ENCODE results near the gene AP2A2. TPM values are rescaled to one million over a fixed set of nuclear protein-coding genes. Genes with fewer than 3 reads are reported as not detected.

The AP2A2 gene
- total and polyA plus RNA-seq, 5 donors from 2014 or later: 6.2 to 85.9 (median 7.5) TPM

- no peaks in the 10 kb centered on the region for H3K4me1 Mint-ChIP-seq
- no peak overlapping the region for H3K4me3 ChIP-seq (ENCODE audit: low read depth, low read length)
- H3K4me3 Mint-ChIP-seq: no peak overlapping the region
- no peaks in the 10 kb centered on the region for H3K36me3 Mint-ChIP-seq
- H3K36me3 ChIP-seq (ENCODE audit: control insufficient read depth, insufficient read depth, low read length): no peaks in the 10 kb centered on the region
- no peaks in the 10 kb centered on the region for H3K27me3 Mint-ChIP-seq
- no peaks in the 10 kb centered on the region for H3K9me3 Mint-ChIP-seq
- no peak for DNase-seq
- H3K27me3 ChIP-seq (ENCODE audit: control insufficient read depth, insufficient read depth, low read length): no peaks in the 10 kb centered on the region
- H3K27ac Mint-ChIP-seq: peak overlapping the region in 1 of 3 donors; percentile 77
- H3K9me3 ChIP-seq (ENCODE audit: control insufficient read depth in 2 of 2, low read length in 2 of 2): no peaks in the 10 kb centered on the region
- H3K27ac ChIP-seq (ENCODE audit: insufficient read depth, low read length, poor library complexity, severe bottlenecking): no peak overlapping the region
- ATAC-seq (ENCODE audit: low read depth in 2 of 2): no peak
- no peaks in the 10 kb centered on the region for H3K4me1 ChIP-seq (ENCODE audit: control insufficient read depth, insufficient read depth, low read length, poor library complexity, severe bottlenecking)
Observed at GRCh38 chr11:1038921-1039320, 113.3 kb downstream of the AP2A2 start.

- H3K27me3 Mint-ChIP-seq: no peaks in the 10 kb centered on the region
- H3K36me3 ChIP-seq (ENCODE audit: control insufficient read depth, insufficient read depth, low read length): no peaks in the 10 kb centered on the region
- H3K9me3 Mint-ChIP-seq: no peaks in the 10 kb centered on the region
- no peak overlapping the region for H3K27ac ChIP-seq (ENCODE audit: insufficient read depth, low read length, poor library complexity, severe bottlenecking)
- no peaks in the 10 kb centered on the region for H3K27me3 ChIP-seq (ENCODE audit: control insufficient read depth, insufficient read depth, low read length)
- no peaks in the 10 kb centered on the region for H3K36me3 Mint-ChIP-seq
- DNase-seq (no peak), ATAC-seq (ENCODE audit: low read depth in 2 of 2) (no peak)
- H3K4me3 Mint-ChIP-seq: no peak overlapping the region
- no peaks in the 10 kb centered on the region for H3K9me3 ChIP-seq (ENCODE audit: control insufficient read depth in 2 of 2, low read length in 2 of 2)
- no peak overlapping the region for H3K4me3 ChIP-seq (ENCODE audit: low read depth, low read length)
- H3K4me1 Mint-ChIP-seq: no peaks in the 10 kb centered on the region
- no peaks in the 10 kb centered on the region for H3K4me1 ChIP-seq (ENCODE audit: control insufficient read depth, insufficient read depth, low read length, poor library complexity, severe bottlenecking)
- H3K27ac Mint-ChIP-seq: no peak overlapping the region
Observed at GRCh38 chr11:1039481-1040427, 114.1 kb downstream of the AP2A2 start.

DNA sequence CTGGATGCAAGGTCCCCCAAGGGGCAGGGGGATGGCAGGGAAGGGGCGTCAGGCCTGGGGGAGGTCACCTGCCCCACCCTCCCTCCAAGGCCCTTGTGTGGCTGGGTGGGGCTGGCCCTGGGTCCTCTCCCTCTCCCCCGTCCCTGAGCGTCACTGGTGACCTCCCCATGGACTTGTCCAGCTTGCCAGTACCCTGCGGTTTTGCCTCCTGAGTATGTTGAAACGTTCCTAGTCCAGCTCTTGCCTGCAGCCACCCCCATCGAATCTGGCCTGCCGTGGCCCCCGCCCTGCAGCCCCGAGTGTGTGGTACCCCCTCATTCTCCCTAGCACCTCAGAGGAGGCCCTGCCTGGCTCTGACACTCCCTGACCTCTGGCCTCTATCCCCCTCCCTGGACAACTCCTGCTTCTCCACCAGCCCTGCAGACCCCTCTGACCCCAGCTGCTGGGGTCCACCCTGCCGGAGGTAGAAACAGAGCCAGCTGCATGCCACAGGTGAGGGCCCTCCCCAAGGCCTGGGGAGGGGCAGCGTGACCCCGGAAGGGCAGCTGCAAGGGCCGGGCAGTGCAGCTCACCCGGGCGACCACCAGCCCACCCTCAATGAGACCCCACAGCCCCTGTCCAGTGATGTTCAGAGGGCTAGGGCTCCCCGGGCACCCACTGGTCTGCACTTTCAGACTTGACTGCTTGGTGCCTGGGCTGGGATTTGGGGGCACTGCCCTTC lies 114.9 kb downstream of the AP2A2 start:
- H3K4me1 ChIP-seq (ENCODE audit: control insufficient read depth, insufficient read depth, low read length, poor library complexity, severe bottlenecking): no peaks in the 10 kb centered on the region
- ATAC-seq (ENCODE audit: low read depth in 2 of 2) (no peak), DNase-seq (no peak)
- H3K27ac Mint-ChIP-seq: no peak overlapping the region
- no peaks in the 10 kb centered on the region for H3K27me3 ChIP-seq (ENCODE audit: control insufficient read depth, insufficient read depth, low read length)
- H3K36me3 Mint-ChIP-seq: no peaks in the 10 kb centered on the region
- no peak overlapping the region for H3K27ac ChIP-seq (ENCODE audit: insufficient read depth, low read length, poor library complexity, severe bottlenecking)
- H3K9me3 ChIP-seq (ENCODE audit: control insufficient read depth in 2 of 2, low read length in 2 of 2): no peaks in the 10 kb centered on the region
- no peaks in the 10 kb centered on the region for H3K9me3 Mint-ChIP-seq
- no peaks in the 10 kb centered on the region for H3K4me1 Mint-ChIP-seq
- peak overlapping the region in 1 of 4 donors; percentile 51 for H3K4me3 Mint-ChIP-seq
- no peaks in the 10 kb centered on the region for H3K27me3 Mint-ChIP-seq
- no peaks in the 10 kb centered on the region for H3K36me3 ChIP-seq (ENCODE audit: control insufficient read depth, insufficient read depth, low read length)
- no peak overlapping the region for H3K4me3 ChIP-seq (ENCODE audit: low read depth, low read length)

DNA sequence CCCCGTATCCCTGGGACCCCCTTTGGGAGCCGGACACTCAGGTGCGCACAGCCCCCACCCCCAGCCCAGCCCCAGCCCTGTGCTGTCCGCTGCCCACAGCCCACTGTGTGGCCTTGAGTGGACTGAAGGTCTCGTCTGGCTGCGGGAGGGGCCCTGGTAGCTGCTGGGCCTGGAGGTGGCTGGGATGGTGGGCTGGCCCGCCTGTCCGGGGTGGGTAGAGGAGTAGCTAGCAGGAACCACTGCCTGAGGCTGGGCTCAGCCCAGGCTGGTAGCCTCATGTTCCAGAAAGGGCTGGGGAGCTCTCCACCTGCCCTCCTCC lies 115.4 kb downstream of the AP2A2 start:
- H3K9me3 Mint-ChIP-seq: no peaks in the 10 kb centered on the region
- no peaks in the 10 kb centered on the region for H3K4me1 ChIP-seq (ENCODE audit: control insufficient read depth, insufficient read depth, low read length, poor library complexity, severe bottlenecking)
- no peak for ATAC-seq (ENCODE audit: low read depth in 2 of 2)
- H3K4me3 Mint-ChIP-seq: no peak overlapping the region
- no peaks in the 10 kb centered on the region for H3K27me3 ChIP-seq (ENCODE audit: control insufficient read depth, insufficient read depth, low read length)
- H3K27ac Mint-ChIP-seq: no peak overlapping the region
- no peaks in the 10 kb centered on the region for H3K9me3 ChIP-seq (ENCODE audit: control insufficient read depth in 2 of 2, low read length in 2 of 2)
- DNase-seq: no peak
- H3K27ac ChIP-seq (ENCODE audit: insufficient read depth, low read length, poor library complexity, severe bottlenecking): no peak overlapping the region
- no peaks in the 10 kb centered on the region for H3K36me3 Mint-ChIP-seq
- H3K4me3 ChIP-seq (ENCODE audit: low read depth, low read length): no peak overlapping the region
- no peaks in the 10 kb centered on the region for H3K4me1 Mint-ChIP-seq
- H3K36me3 ChIP-seq (ENCODE audit: control insufficient read depth, insufficient read depth, low read length): no peaks in the 10 kb centered on the region
- peaks cover 2% of the 10 kb centered on the region for H3K27me3 Mint-ChIP-seq

GRCh38 chr11:1041471-1041870 lies 115.8 kb downstream of the AP2A2 start:
- no peaks in the 10 kb centered on the region for H3K36me3 Mint-ChIP-seq
- Histone ChIP-seq H3K4me3 (ENCODE audit: low read depth, low read length) (no peak overlapping the region), H3K27me3 (ENCODE audit: control insufficient read depth, insufficient read depth, low read length) (no peaks in the 10 kb centered on the region), H3K9me3 (ENCODE audit: control insufficient read depth in 2 of 2, low read length in 2 of 2) (no peaks in the 10 kb centered on the region), H3K4me1 (ENCODE audit: control insufficient read depth, insufficient read depth, low read length, poor library complexity, severe bottlenecking) (no peaks in the 10 kb centered on the region), H3K27ac (ENCODE audit: insufficient read depth, low read length, poor library complexity, severe bottlenecking) (no peak overlapping the region), H3K36me3 (ENCODE audit: control insufficient read depth, insufficient read depth, low read length) (no peaks in the 10 kb centered on the region)
- peaks cover 0 to 2% (median 0%) of the 10 kb centered on the region in 4 donors for H3K4me1 Mint-ChIP-seq
- H3K27me3 Mint-ChIP-seq: peaks cover 5% of the 10 kb centered on the region
- H3K9me3 Mint-ChIP-seq: no peaks in the 10 kb centered on the region
- DNase-seq (no peak), ATAC-seq (ENCODE audit: low read depth in 2 of 2) (no peak)
- H3K27ac Mint-ChIP-seq: no peak overlapping the region
- H3K4me3 Mint-ChIP-seq: no peak overlapping the region

DNA sequence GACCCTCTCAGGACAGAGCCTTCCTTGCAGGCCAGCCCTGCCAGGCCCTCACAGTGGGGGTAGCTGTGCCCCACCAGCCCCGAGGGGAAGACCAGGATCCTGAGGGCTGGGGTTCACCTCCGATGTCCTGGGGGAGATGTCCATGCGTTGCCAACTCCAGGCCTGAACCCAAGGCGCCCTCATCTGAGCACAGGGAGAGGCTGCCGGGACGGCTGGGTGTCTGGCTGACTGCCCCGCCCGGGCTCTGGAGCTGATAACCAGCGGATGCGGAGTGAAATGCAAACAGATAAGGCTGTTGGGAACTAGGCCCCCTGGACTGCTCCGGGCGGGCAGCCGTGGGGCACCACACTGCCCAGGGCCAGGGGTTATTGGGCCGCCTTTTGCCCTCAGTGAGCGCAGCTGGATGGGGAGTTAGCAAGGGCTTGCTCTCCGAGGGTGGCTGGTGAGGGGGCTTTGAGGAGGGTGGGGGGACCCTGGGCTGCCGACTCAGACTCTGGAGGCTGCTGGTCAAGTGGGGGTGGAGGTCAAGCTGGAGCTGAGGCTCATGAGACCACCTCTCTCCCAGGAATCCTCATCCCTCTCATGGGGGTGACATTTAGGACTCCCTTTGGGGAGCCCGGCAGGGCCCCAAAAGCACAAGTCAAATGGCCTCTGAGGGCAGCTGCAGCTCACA lies 116.4 kb downstream of the AP2A2 start:
- Histone ChIP-seq H3K4me1 (ENCODE audit: control insufficient read depth, insufficient read depth, low read length, poor library complexity, severe bottlenecking) (no peaks in the 10 kb centered on the region), H3K36me3 (ENCODE audit: control insufficient read depth, insufficient read depth, low read length) (no peaks in the 10 kb centered on the region), H3K27ac (ENCODE audit: insufficient read depth, low read length, poor library complexity, severe bottlenecking) (no peak overlapping the region), H3K27me3 (ENCODE audit: control insufficient read depth, insufficient read depth, low read length) (no peaks in the 10 kb centered on the region), H3K4me3 (ENCODE audit: low read depth, low read length) (no peak overlapping the region), H3K9me3 (ENCODE audit: control insufficient read depth in 2 of 2, low read length in 2 of 2) (no peaks in the 10 kb centered on the region)
- no peaks in the 10 kb centered on the region for H3K36me3 Mint-ChIP-seq
- ATAC-seq (ENCODE audit: low read depth in 2 of 2): no peak
- DNase-seq: no peak
- H3K4me1 Mint-ChIP-seq: peaks cover 0 to 2% (median 0%) of the 10 kb centered on the region in 4 donors
- H3K27ac Mint-ChIP-seq: no peak overlapping the region
- peaks cover 0 to under 1% (median 0%) of the 10 kb centered on the region in 7 donors for H3K9me3 Mint-ChIP-seq
- no peak overlapping the region for H3K4me3 Mint-ChIP-seq
- H3K27me3 Mint-ChIP-seq: peaks cover 10% of the 10 kb centered on the region

DNA sequence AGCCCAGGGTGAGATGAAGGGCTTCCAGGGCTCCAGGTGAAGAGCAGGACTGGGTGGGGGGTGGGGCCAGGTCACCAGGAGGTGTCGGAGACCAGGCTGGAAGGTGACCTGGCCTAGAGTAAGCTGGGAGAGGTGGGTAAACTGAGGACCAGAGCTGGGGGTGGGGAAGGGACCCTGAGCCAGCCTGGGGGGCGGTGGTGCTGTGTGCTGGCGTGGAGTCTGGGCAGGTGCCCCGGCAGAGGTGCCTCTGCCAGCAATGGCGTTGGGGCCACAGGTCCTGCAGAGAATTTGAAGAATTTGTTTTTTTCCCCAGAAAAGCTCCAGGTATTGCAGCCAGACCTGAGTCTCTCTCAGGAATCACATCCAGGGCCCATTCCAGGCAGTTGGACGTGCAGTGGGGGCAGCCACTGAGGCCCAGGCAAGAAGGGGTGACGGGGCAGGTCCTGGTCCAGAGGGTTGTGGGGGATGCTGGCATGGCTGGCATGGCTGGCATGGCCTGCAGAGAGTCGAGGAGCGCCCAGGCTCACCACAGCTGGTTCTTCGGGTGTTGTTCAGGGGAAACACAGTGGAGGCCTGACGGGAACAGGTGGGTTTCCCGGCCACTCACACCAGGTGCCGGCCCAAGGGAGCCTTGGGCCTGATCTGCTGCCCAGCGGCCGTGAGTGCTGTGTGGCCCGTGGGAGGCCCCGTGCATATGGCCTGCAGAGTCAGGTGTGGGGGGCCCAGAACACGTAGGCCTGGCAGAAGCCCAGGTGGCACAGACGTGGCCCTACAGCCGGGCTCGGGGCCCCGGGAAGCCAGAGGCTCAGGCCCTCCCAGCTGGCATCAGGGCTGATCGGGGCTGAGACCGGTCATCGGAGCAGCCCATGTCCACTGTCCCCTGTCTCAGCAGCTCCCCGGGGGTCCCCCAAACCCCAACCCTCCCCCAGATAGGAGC lies 117.2 kb downstream of the AP2A2 start:
- Mint-ChIP-seq H3K36me3 (no peaks in the 10 kb centered on the region), H3K9me3 (peaks cover 0 to 3% (median 0%) of the 10 kb centered on the region in 7 donors), H3K4me1 (peaks cover 0 to 2% (median 0%) of the 10 kb centered on the region in 4 donors), H3K4me3 (no peak overlapping the region), H3K27me3 (peaks cover 15% of the 10 kb centered on the region), H3K27ac (no peak overlapping the region)
- Histone ChIP-seq H3K9me3 (ENCODE audit: control insufficient read depth in 2 of 2, low read length in 2 of 2) (no peaks in the 10 kb centered on the region), H3K4me3 (ENCODE audit: low read depth, low read length) (no peak overlapping the region), H3K4me1 (ENCODE audit: control insufficient read depth, insufficient read depth, low read length, poor library complexity, severe bottlenecking) (no peaks in the 10 kb centered on the region), H3K27me3 (ENCODE audit: control insufficient read depth, insufficient read depth, low read length) (no peaks in the 10 kb centered on the region), H3K27ac (ENCODE audit: insufficient read depth, low read length, poor library complexity, severe bottlenecking) (no peak overlapping the region), H3K36me3 (ENCODE audit: control insufficient read depth, insufficient read depth, low read length) (no peaks in the 10 kb centered on the region)
- no peak for ATAC-seq (ENCODE audit: low read depth in 2 of 2)
- no peak for DNase-seq
